AG09309 (cell line): ENCODE data around the gene IL2RA.

Source experiments
- DNase-seq: peaks from one replicate; pipeline ENCODE4 v3.0.0-alpha.2; 2010; ENCODE audit warnings: low read depth
- H3K4me3 ChIP-seq: 2 replicates; pipeline ENCODE4 v1.5.1; 2011; ENCODE audit warnings: mild to moderate bottlenecking, low read depth, low read length, moderate library complexity; ENCODE audit not compliant: control insufficient read depth
- CTCF ChIP-seq: IDR thresholded peaks from 2 replicates; pipeline ENCODE4 v1.5.1; 2011; ENCODE audit warnings: mild to moderate bottlenecking, low read depth, low read length, inconsistent platforms; ENCODE audit not compliant: insufficient read depth, control insufficient read depth; ENCODE audit errors: missing control alignments

The IL2RA gene

DNA sequence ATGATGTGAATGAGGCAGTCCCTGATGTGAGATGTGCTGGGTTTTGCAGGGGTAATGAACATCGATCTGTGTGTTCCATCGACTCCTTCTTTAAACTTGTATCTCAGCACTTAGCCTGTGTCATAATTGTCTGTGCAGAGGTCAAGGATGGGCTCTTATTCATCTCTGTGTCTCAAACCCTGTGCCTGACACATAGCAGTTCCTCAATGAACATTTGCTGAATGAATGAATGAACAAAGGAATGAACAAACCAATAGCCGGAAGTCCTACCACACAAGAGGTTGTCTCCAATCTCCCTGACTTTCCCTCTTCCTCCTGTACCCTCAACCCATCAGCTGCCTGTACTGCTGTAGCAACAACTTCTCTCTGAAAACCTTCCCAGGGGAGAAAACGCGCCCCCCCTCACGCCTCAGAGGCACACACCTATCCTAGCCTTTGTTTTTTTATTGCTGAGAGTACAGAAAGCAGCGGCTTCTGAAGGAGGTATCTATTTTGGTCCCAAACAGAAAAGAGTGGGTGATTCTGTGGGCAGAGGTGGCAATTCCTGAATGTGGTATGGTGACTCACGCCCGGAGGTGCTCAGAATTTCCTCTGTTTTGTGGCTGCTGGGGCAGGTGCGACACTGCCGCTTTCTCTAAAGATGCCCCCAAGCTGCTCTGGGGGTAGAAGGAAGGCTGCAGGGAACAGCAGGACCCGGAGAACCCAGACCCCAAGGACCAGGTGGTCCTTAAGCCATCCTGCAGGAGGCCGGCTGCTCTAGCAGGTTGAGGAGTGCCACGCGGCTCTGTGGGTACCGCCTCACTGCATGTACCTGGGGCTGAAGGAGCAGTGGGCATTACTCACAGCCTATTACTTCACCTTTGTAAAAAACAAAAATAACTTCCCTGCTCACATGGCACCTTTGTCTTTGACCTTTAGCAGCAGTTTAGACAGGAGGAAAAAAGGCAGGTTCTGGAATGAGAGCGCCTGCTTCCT lies 9.6 kb downstream of the IL2RA start:
- H3K4me3 ChIP-seq: no peak overlapping the region
- no peak for TF ChIP-seq CTCF
- DNase-seq: no peak

DNA sequence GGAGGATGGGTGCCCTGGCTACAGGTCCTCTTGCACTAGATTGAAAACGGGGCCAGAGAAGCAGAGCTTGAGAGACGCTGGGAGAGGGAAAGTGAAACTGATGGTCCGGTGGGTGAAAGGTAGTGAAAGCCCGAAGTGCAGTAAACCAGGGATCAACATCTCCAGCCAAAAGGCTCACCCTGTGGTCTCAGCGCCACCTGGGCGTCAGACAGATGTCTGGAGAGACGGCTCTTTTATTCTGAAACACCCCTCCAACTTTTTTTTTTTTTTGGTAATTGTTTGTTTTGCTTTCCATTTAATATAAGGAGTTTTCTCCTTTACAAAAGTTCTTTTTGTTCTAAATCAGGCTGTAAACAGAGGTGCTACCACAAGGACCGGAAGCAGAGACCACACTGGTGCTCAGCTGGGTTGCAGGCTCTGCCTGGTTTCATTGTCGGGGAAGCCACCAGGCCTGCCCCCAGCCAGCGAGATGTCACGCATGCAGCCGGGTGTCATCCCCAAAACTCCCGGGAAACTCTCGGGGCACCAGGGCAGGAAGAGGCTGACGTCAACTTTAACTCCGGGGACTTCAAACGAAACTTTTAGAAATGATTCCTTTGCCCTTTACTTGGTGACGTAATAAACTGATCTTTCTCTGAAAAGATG lies 11.2 kb downstream of the IL2RA start:
- peak; percentile 24 for TF ChIP-seq CTCF
- peak overlapping the region; percentile 38 for H3K4me3 ChIP-seq
- no peak for DNase-seq

DNA sequence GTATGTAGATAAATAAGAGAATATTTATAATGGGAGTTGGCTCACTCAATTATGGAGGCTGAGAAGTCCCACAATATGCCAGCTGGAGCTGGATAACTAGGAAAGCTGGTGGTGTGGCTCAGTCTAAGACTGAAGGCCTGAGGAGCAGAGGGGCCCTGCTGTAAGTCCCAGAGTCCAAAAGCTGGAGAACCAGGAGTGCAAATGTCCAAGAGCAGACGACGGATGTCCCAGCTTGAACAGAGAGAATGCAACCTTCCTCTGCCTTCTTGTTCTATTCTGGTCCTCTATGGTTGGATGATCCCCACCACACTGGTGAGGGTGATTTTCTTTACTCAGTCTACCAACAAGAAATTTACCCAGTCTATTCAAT lies 13.2 kb downstream of the IL2RA start:
- no peak for TF ChIP-seq CTCF
- DNase-seq: no peak
- no peak overlapping the region for H3K4me3 ChIP-seq

DNA sequence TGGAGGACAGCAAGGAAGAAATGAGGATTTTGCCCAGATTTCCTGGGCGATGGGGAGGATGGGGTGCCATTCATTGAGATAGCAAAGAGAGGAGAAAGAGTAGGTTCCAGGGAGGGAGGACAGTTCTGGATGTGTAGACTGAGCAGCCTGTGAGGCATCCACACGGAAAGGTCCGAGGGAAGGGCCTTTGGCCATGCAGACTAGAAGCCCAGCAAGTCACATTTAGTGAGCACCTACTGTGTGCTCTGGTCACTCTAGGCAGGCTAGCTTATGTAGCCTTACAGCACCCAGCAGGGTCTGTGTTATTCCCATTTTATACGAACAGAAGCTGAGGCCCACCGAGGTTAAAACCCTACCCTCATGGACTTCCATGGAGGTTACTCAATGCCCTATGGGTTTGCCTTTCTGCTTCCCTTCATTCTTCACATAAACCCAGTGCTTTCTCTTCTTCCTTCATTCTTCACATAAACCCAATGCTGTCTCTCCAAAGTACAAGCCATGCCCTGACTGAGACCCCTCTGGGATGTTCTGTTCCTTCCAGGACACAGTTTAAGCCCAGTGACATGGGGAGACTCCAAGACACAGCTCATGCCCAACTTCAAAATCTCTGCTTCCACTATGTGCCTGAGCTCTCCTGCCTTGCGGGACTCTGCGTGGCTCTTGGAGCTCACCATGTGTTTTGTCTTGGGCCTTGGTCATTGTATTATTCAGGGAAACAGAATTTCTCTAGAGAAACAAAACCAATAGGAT lies 13.7 kb downstream of the IL2RA start:
- no peak for TF ChIP-seq CTCF
- H3K4me3 ChIP-seq: no peak overlapping the region
- no peak for DNase-seq

GRCh38 chr10:6047847-6048246 lies 14.3 kb downstream of the IL2RA start:
- DNase-seq: no peak
- no peak overlapping the region for H3K4me3 ChIP-seq
- TF ChIP-seq CTCF: no peak

GRCh38 chr10:6046773-6047611 lies 15.2 kb downstream of the IL2RA start:
- TF ChIP-seq CTCF: no peak
- H3K4me3 ChIP-seq: no peak overlapping the region
- no peak for DNase-seq
